DND-41 (cell line): ENCODE measurements around the gene BCL3.

Experiments
- ATAC-seq: fragments of 200-7000 bp; cut with Tn5 transposase; 3 replicates; pipeline ENCODE4 v1.9.1; 2021; ENCODE audit warnings: low read depth; ENCODE audit not compliant: insufficient read depth
- DNase-seq: peaks from one replicate; pipeline ENCODE4 v3.0.0-alpha.2; 2020
- H2AFZ ChIP-seq: 2 replicates; pipeline ENCODE4 v1.6.0; 2012; ENCODE audit warnings: low read depth, low read length
- H3K27ac ChIP-seq: 2 replicates; pipeline ENCODE4 v1.5.1; 2012; ENCODE audit warnings: low read length, inconsistent platforms
- H3K27me3 ChIP-seq: fragments of 200-600 bp; sonication (generic); 2 replicates; pipeline ENCODE4 v1.6.0; 2012; ENCODE audit warnings: low read length, mild to moderate bottlenecking, inconsistent platforms; ENCODE audit not compliant: insufficient read depth, poor library complexity
- H3K36me3 ChIP-seq: 2 replicates; pipeline ENCODE4 v1.5.1; 2012; ENCODE audit warnings: low read length, inconsistent platforms; ENCODE audit not compliant: insufficient read depth
- H3K4me1 ChIP-seq: 2 replicates; pipeline ENCODE4 v1.5.1; 2012; ENCODE audit warnings: mild to moderate bottlenecking, low read length; ENCODE audit not compliant: insufficient read depth
- H3K4me2 ChIP-seq: 2 replicates; pipeline ENCODE4 v1.6.0; 2012; ENCODE audit warnings: mild to moderate bottlenecking, moderate library complexity, low read length, inconsistent platforms; ENCODE audit not compliant: insufficient read depth
- H3K4me3 ChIP-seq, 2 experiments: fragments of 200-600 bp in 1 of 2; shearing (Covaris generic) in 1 of 2; 2 replicates each; pipeline ENCODE4 v1.5.1; 2012 to 2016; ENCODE audit warnings: inconsistent platforms in 2 of 2, low read length in 2 of 2, mild to moderate bottlenecking in 2 of 2, low read depth in 1 of 2, moderate library complexity in 1 of 2
- H3K79me2 ChIP-seq: 2 replicates; pipeline ENCODE4 v1.6.0; 2012; ENCODE audit warnings: low read length, inconsistent platforms; ENCODE audit not compliant: insufficient read depth
- H3K9ac ChIP-seq: 2 replicates; pipeline ENCODE4 v1.6.0; 2012; ENCODE audit warnings: low read depth, mild to moderate bottlenecking, inconsistent platforms, low read length, moderate library complexity
- H3K9me3 ChIP-seq: 2 replicates; pipeline ENCODE4 v1.5.1; 2012; ENCODE audit warnings: low read length, moderate library complexity, mild to moderate bottlenecking, inconsistent platforms; ENCODE audit not compliant: insufficient read depth, severe bottlenecking
- H4K20me1 ChIP-seq: 2 replicates; pipeline ENCODE4 v1.6.0; 2012; ENCODE audit warnings: low read length; ENCODE audit not compliant: insufficient read depth
- CTCF ChIP-seq: IDR thresholded peaks from 2 replicates; pipeline ENCODE4 v1.5.1; 2012; ENCODE audit warnings: borderline replicate concordance, low read length, moderate library complexity, mild to moderate bottlenecking; ENCODE audit not compliant: poor library complexity, severe bottlenecking; ENCODE audit errors: extremely low read depth
- EZH2 ChIP-seq: IDR thresholded peaks from 3 replicates; pipeline ENCODE4 v1.6.1; 2012; ENCODE audit warnings: borderline replicate concordance, low read depth, mild to moderate bottlenecking, moderate library complexity, low read length, inconsistent platforms; ENCODE audit not compliant: severe bottlenecking

The BCL3 gene

GRCh38 chr19:44714597-44715169 lies 33.8 kb upstream of the BCL3 start:
- Histone ChIP-seq H3K9ac (no peak overlapping the region), H4K20me1 (no peaks in the 10 kb centered on the region), H3K4me3 (no peak overlapping the region), H3K4me2 (no peak overlapping the region), H2AFZ (no peak overlapping the region), H3K9me3 (peaks cover 3% of the 10 kb centered on the region), H3K27ac (no peak overlapping the region), H3K27me3 (no peaks in the 10 kb centered on the region), H3K79me2 (no peaks in the 10 kb centered on the region), H3K36me3 (no peaks in the 10 kb centered on the region), H3K4me1 (no peaks in the 10 kb centered on the region)
- DNase-seq (no peak), ATAC-seq (no peak)
- no peak for TF ChIP-seq CTCF
- no peak for TF ChIP-seq EZH2

GRCh38 chr19:44717603-44718002 lies 30.9 kb upstream of the BCL3 start:
- H3K79me2 ChIP-seq, result no peaks in the 10 kb centered on the region
- H3K4me3 ChIP-seq, result no peak overlapping the region
- H4K20me1 ChIP-seq, result no peaks in the 10 kb centered on the region
- H3K9me3 ChIP-seq, result peaks cover 3% of the 10 kb centered on the region
- ATAC-seq (no peak), DNase-seq (no peak)
- no peaks in the 10 kb centered on the region for H3K36me3 ChIP-seq
- no peak overlapping the region for H3K4me2 ChIP-seq
- no peaks in the 10 kb centered on the region for H3K27me3 ChIP-seq
- no peak overlapping the region for H2AFZ ChIP-seq
- TF ChIP-seq EZH2 (no peak), CTCF (no peak)
- H3K9ac ChIP-seq, result no peak overlapping the region
- H3K4me1 ChIP-seq, result peaks cover 7% of the 10 kb centered on the region
- H3K27ac ChIP-seq, result no peak overlapping the region

- H3K4me3 ChIP-seq, result no peak overlapping the region
- DNase-seq, result no peak
- H3K79me2 ChIP-seq, result no peaks in the 10 kb centered on the region
- ATAC-seq, result no peak
- H3K9me3 ChIP-seq, result peaks cover 3% of the 10 kb centered on the region
- TF ChIP-seq CTCF (no peak), EZH2 (no peak)
- no peak overlapping the region for H3K4me2 ChIP-seq
- H3K36me3 ChIP-seq, result no peaks in the 10 kb centered on the region
- peaks cover 7% of the 10 kb centered on the region for H3K4me1 ChIP-seq
- 0 out of 2 replicates have a peak, but pooled peaks cover 4% of the 10 kb centered on the region for H4K20me1 ChIP-seq
- H3K9ac ChIP-seq, result no peak overlapping the region
- no peak overlapping the region for H2AFZ ChIP-seq
- H3K27me3 ChIP-seq, result no peaks in the 10 kb centered on the region
- H3K27ac ChIP-seq, result no peak overlapping the region
Measured at GRCh38 chr19:44718441-44719261, 29.9 kb upstream of the BCL3 start.
